Ovary (tissue), 3 donors: ENCODE measurements around the gene RBMS1.

Source experiments
- CTCF ChIP-seq, 3 donors: fragments of 450-650 bp in 2 of 3; fragments of 200-600 bp in 1 of 3; IDR thresholded peaks; one replicate each; pipeline versions ENCODE4 v1.5.1 to v1.8.0; 2016 to 2022; ENCODE audit warnings: antibody characterized with exemption in 3 of 3, mild to moderate bottlenecking in 1 of 3
- EP300 ChIP-seq: sonication (generic); formaldehyde crosslinking; IDR thresholded peaks from one replicate; pipeline ENCODE4 v1.6.1; 2017; ENCODE audit warnings: antibody characterized with exemption
- donor health status: DM: no; HTN: no; CAD: no.

- TF ChIP-seq CTCF (IDR thresholded peaks at IDR 0.05) = no peak
- TF ChIP-seq EP300 = no peak
Observed at GRCh38 chr2:160371251-160372009, 122.2 kb downstream of the RBMS1 start.
